Activated CD8-positive, alpha-beta memory T cell treated with anti-CD3 and anti-CD28 coated beads, Interleukin-2, amount 50 U/mL, for 1 hour (primary cell): Measurements from ENCODE around the gene CMTM4.
"Not testable (repeated sequence)": the region's sequence is repeated elsewhere in the genome, so short reads cannot be mapped to it uniquely, and the experiment has no call there.

Experiments used
- DNase-seq: peaks from one replicate; pipeline ENCODE4 v3.0.0-alpha.2; 2020; ENCODE audit errors: extremely low read depth

Gene CMTM4

GRCh38 chr16:66705790-66706505 is 9.4 kb upstream of the CMTM4 start:
- DNase-seq: no peak

- no peak for DNase-seq
Observed at GRCh38 chr16:66703406-66704215, 7.1 kb upstream of the CMTM4 start.

DNA sequence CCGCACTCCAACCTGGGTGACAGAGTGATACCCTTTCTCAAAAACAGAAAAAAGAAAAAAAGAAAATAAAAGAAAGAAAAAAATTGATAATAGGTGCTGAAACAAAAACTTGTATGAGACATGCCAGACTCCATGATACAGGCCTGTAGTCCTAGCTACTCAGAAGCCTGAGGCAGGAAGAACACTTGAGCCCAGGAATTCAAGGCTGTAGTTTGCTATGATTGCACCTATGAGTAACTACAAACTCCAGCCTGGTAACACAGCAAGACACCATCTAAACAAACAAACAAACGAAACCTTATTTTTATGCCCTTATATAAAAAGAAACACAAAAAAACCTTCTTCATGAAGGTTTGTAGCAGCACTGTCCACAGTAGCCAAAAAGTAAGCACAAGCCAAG is 5.0 kb upstream of the CMTM4 start:
- no peak for DNase-seq

DNA sequence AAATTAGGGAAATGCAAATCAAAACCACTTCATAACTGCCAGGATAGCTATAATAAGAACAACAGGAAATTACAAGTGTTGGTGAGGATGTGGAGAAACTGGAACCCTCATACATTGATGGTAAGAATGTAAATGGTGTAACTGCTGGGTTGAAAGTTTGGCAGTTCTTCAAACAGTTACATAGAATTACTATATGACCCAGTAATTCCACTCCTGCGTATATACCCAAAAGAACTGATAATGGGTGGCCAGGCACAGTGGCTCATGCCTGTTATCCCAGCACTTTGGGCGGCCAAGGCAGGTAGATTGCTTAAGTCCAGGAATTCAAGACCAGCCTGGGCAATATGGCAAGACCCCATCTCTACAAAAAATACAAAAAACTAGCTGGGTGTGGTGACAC is 4.5 kb upstream of the CMTM4 start:
- no peak for DNase-seq

DNA sequence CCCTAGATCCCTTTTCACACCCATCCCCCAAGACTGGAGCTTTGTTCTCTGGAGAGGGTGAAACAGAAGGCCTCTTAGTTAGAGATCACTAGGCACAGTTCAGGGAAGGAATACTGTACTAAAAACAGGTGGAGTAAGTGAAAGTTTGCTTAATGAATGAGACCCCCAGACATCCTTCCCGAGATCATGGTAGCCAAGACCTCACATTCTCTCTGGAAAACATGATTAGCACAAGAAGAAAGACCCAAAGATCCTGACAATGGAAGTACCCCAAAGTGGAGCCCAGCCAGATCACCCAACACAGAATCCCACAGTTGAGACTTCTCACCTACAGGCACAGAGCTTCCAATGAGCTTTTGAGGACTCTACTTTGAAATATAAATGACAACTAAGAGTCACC is 3.4 kb upstream of the CMTM4 start:
- no peak for DNase-seq

DNA sequence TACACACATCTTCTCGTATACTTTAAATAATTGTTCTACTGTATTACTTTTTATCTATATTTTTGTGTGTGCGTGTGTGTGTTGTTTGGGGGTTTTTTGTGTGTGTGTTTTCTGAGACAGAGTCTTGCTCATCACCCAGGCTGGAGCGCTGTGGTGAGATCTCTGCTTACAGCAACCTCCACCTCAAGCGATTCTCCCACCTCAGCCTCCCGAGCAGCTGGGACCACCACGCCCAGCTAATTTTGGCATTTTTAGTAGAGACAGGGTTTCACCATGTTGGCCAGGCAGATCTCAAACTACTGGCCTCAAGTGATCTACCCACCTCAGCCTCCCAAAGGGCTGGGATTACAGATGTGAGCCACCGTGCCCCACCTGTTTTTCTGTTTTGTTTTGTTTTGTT is 1.5 kb upstream of the CMTM4 start:
- DNase-seq: no peak

DNA sequence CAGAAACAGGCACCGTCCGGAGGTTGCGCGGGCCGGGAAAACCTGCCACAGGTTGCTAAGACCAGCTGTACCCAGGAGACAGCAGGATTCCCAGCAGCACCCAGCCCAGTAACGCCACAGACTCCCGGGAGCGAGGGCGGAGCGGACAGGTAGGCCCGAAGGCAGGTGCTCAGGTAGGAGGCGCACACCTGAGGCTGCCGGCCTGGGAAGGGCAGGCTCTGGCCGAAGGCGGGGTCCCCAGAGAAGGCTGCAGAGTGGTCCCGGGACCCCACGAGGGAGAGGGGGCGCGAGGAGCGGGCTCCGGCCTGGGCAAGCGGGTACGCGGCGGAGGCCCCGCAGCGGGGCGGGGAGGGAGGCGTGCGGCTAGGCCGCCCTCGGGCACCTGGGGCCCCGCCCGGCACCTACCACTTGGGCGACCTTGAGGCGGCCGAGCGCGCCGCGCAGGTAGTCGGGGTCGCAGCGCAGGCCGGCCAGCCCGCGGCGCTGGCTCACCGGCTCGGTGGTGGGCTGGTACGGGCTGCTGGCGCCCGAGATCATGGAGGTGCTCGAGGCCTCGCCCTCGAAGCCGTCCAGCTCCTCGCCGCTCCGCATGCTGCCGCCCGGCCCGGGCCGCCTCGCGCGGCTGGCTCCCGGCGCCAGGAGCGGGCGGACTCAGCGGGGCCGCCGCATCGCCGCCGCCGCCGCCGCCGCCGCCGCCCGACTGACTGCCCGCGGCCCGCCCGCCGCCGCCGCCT is 441 bp downstream of the CMTM4 start:
- no peak for DNase-seq

DNA sequence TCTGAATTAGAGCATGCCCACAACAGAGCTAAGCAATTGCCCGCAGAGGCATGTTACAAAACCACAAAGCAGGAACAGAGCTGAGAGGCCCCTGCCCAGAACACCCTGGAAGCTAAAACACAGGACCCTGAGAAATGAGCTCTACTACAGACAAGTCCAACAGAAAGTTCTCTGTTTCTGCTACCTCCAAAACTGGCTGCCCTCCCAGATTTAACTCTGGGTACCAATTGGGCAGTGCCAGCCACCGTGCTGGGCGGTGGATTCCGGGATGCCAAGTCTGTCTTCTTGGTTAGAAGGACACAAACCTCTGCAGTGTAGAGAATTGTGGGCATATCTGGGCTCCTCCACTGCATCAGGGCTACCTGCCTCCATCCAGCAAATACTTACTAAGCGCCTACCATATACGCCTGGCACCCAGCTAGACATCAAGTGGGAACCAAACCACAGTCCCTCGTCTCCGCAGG is 1.0 kb downstream of the CMTM4 start:
- DNase-seq: no peak

DNA sequence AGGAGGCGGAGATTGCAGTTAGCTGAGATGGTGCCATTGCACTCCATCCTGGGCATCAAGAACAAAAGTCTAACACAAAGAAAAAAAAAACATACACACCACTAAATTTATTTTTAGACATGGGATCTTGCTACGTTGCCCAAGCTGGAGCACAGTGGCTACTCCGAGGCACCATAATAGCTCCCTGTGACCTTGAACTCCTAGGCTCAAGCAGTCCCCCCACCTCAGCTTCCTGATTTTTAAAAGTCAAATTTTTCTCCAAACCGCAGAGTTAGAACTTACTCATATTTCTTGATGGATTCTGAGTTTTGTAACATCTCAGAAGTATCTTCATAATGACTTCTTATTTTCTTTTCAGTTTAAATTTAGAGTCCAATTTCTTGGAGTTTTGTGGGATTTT is 3.4 kb downstream of the CMTM4 start:
- no peak for DNase-seq

DNA sequence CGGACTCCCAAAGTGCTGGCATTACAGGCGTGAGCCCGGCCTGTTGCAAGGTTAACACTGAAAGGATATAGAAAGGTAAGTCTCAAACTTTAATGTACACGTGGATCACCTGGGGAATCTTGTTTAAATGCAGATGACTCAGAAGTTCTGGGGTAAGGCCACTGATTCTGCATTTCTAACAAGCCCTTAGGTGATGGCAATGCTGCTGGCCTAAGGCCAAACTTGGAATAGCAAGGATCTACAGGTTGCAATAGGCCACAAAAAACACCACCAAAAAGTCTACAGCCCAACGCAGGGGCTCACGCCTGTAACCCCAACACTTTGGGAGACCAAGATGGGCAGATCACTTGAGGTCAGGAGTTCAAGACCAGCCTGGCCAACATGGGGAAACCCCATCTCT is 4.2 kb downstream of the CMTM4 start:
- no peak for DNase-seq

- DNase-seq: no peak
Observed at GRCh38 chr16:66691234-66691633, 5.3 kb downstream of the CMTM4 start.

GRCh38 chr16:66690106-66690847 is 6.3 kb downstream of the CMTM4 start:
- DNase-seq: no peak

DNA sequence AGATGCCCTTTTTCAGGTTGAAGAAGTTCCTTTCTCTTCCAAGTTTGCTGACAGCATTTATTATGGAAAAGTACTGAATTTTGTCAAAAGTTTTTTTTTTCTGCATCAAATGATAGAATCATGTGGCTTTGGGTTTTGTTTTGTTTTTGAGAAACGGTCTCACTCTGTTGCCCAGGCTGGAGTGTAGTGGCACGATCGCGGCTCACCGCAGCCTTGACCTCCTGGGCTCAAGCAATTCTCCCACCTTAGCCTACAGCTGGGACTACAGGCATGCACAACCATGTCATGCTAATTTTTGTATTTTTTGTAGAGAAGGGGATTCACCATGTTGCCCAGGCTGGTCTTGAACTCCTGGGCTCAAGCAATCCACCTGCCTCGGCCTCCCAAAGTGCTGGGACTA is 7.3 kb downstream of the CMTM4 start:
- DNase-seq: no peak

DNA sequence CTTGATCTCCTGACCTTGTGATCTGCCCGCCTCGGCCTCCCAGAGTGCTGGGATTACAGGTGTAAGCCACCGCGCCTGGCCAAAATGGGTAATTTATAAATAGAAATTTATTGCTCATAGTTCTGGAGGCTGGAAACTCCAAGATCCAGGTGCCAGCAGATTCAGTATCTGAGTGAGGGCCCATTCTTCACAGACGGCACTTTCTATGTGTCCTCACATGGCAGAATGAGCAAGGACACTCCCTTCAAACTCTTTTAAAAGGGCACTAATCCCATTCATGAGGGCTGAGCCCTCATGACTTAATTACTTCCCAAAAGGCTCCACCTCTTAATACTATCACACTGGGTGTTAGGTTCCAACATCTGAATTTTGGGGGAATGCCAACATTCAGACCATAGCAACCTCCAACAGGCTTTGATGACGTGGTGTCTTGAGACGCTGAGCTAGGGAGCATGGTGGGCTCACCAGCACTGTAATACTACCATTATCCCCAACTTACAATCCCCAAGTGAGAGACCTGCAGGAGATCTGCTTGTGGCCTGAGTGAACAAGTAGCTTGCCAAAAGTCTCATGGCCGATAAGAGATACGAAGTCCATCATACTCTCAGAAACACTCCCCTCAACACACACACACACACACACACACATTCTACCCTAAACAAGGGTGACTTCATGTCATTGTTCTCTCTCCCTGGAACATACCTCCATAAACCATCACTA is 8.5 kb downstream of the CMTM4 start:
- no peak for DNase-seq

DNA sequence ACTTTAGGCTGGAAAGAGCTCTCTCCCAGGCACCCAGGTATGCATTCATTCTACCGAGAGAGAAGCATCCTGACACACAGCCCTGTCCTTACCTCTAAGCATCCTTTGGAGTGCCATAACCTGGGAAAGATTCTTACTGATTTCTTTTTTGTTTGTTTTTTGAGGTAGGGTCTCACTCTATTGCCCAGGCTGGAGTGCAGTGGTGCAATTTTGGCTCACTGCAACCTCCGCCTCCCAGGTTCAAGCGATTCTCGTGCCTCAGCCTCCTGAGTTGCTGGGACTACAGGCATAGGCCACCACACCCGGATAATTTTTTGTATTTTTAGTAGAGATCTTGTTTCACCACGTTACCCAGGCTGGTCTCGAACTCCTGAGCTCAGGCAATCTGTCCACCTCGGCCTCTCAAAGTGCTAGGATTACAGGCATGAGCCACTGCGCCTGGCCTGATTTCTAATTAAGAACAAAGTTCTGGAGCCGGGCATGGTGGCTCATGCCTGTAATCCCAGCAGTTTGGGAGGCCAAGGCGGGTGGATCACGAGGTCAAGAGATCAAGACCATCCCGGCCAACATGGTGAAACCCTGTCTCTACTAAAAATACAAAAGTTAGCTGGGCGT is 10.9 kb downstream of the CMTM4 start:
- not testable (repeated sequence) for DNase-seq

DNA sequence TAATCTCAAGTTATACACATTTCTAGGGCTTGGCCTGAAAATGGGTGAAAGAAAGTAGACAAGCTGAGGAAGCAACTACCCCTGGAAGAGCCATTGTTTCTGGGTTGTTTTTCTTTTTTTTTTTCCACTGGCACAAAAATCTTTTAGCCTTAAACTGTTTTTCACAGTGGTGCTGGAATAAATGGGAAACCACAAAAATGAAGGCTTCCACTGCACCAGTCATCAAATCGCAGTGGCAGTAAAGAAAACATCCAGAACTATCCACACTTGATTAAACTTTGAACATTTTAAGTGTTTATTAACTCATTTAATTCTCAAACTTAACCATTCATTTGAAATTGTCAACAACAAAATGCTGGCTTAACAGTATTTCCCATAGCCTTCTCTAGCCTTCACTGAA is 14.3 kb downstream of the CMTM4 start:
- no peak for DNase-seq

- DNase-seq: no peak
Observed at GRCh38 chr16:66681676-66682075, 14.9 kb downstream of the CMTM4 start.

GRCh38 chr16:66678337-66678736 is 18.2 kb downstream of the CMTM4 start:
- DNase-seq: no peak

GRCh38 chr16:66677836-66678235 is 18.7 kb downstream of the CMTM4 start:
- no peak for DNase-seq

DNA sequence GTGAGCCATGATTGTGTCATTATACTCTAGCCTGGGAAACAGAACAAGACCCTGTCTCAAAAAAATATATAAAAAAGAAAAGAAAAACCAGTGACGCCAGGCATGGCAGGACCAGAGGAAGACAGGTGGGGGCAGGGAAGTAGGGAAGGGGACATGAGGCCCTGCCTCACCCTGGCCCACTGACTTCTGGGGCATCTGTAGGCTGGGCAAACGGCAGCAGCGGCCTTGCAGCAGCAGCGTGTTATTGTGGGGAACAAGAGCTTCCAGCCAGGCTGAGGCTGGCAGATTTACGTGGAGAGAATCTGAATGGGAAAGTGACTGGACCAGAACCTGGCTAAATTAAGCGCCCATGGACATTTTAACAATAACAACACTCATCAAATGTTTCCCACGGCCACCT is 19.4 kb downstream of the CMTM4 start:
- no peak for DNase-seq

- no peak for DNase-seq
Observed at GRCh38 chr16:66676599-66676998, 19.9 kb downstream of the CMTM4 start.
